Measurements from ENCODE around the gene MRPL28.
"Not testable (repeated sequence)": the region's sequence is repeated elsewhere in the genome, so short reads cannot be mapped to it uniquely, and the experiment has no call there.

DNA sequence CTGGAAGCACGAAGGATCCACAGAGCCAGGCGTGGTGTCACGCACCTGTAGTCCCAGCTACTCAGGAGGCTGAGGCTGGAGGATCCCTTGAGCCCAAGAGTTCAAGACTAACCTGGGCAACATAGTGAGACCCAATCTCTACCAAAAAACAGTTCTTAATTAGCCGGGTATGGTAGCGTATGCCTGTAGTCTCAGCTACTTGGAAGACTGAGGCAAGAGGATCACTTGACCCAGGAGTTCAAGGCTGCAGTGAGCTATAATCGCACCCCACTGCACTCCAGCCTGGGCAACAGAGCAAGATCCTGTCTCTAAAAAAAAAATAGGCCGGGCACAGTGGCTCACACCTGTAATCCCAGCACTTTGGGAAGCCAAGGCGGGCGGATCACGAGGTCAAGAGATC, 21.8 kb downstream of the MRPL28 start:
- TF ChIP-seq, protein P1, sequence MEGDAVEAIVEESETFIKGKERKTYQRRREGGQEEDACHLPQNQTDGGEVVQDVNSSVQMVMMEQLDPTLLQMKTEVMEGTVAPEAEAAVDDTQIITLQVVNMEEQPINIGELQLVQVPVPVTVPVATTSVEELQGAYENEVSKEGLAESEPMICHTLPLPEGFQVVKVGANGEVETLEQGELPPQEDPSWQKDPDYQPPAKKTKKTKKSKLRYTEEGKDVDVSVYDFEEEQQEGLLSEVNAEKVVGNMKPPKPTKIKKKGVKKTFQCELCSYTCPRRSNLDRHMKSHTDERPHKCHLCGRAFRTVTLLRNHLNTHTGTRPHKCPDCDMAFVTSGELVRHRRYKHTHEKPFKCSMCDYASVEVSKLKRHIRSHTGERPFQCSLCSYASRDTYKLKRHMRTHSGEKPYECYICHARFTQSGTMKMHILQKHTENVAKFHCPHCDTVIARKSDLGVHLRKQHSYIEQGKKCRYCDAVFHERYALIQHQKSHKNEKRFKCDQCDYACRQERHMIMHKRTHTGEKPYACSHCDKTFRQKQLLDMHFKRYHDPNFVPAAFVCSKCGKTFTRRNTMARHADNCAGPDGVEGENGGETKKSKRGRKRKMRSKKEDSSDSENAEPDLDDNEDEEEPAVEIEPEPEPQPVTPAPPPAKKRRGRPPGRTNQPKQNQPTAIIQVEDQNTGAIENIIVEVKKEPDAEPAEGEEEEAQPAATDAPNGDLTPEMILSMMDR (IDR thresholded peaks at IDR 0.05; ENCODE audit: low read depth, low read length, poor library complexity, severe bottlenecking) = not testable (repeated sequence)
- not testable (repeated sequence) for TF ChIP-seq EZH2phosphoT487 (IDR thresholded peaks at IDR 0.05; ENCODE audit: borderline replicate concordance, low read length)

Data from DOHH2 (cell line).